CD4-positive, alpha-beta T cell (primary cell): ENCODE data around the gene CD4. TPM values are rescaled to one million over a fixed set of nuclear protein-coding genes. Genes with fewer than 3 reads are reported as not detected.

Source experiments
- ATAC-seq: fragments of 200-7000 bp; cut with Tn5 transposase; one replicate; pipeline ENCODE4 v1.10.0; 2022; ENCODE audit warnings: mild to moderate bottlenecking; ENCODE audit not compliant: poor library complexity
- CTCF ChIA-PET: fragments of 350-600 bp; sonication (Branson Sonifier 250); formaldehyde crosslinking; loops from one replicate; lab custom pipeline; 2021; ENCODE audit warnings: antibody characterized with exemption, inconsistent platforms; lab: Charles Lee
- POLR2A ChIA-PET: fragments of 350-600 bp; sonication (Branson Sonifier 250); formaldehyde crosslinking; loops from one replicate; lab custom pipeline; 2021; ENCODE audit warnings: antibody characterized with exemption, inconsistent platforms; lab: Charles Lee
- DNase-seq, 14 experiments: peaks; one replicate each; pipeline ENCODE4 v3.0.0-alpha.2; 2013 to 2020; ENCODE audit warnings: mixed read lengths in 2 of 14
- H3K27ac ChIP-seq, 2 donors: one replicate each; pipeline versions ENCODE4 v1.5.1 to v1.7.0; 2013; ENCODE audit warnings: low read length in 2 of 2, low read depth in 1 of 2, mild to moderate bottlenecking in 1 of 2
- H3K27me3 ChIP-seq, 2 experiments: 1 replicate in 1 of 2; 2 replicates in 1 of 2; pipeline versions ENCODE4 v1.6.1 to v1.7.0; 2013; ENCODE audit warnings: low read length in 2 of 2, control low read depth in 1 of 2, mild to moderate bottlenecking in 1 of 2, moderate library complexity in 1 of 2; ENCODE audit not compliant: insufficient read depth in 2 of 2, control insufficient read depth in 1 of 2
- H3K36me3 ChIP-seq: one replicate; pipeline ENCODE4 v1.6.1; 2013; ENCODE audit warnings: low read length, control low read depth; ENCODE audit not compliant: insufficient read depth
- H3K4me1 ChIP-seq: one replicate; pipeline ENCODE4 v1.6.1; 2013; ENCODE audit warnings: low read length, control low read depth; ENCODE audit not compliant: insufficient read depth
- H3K4me3 ChIP-seq: one replicate; pipeline ENCODE4 v1.5.1; 2013; ENCODE audit warnings: mild to moderate bottlenecking, low read length, moderate library complexity
- H3K9me3 ChIP-seq, 2 experiments: 1 replicate in 1 of 2; 2 replicates in 1 of 2; pipeline versions ENCODE4 v1.6.1 to v1.7.0; 2013; ENCODE audit warnings: low read length in 2 of 2, mild to moderate bottlenecking in 2 of 2, control low read depth in 1 of 2, moderate library complexity in 1 of 2; ENCODE audit not compliant: control insufficient read depth in 1 of 2, insufficient read depth in 1 of 2
- H3K27ac Mint-ChIP-seq: one replicate; pipeline ENCODE4 v1.8.0; 2020; ENCODE audit warnings: mixed read lengths
- H3K27me3 Mint-ChIP-seq: one replicate; pipeline ENCODE4 v1.8.0; 2021; ENCODE audit warnings: mixed read lengths
- H3K36me3 Mint-ChIP-seq: one replicate; pipeline ENCODE4 v1.8.0; 2021; ENCODE audit warnings: low read depth, mixed read lengths
- H3K4me1 Mint-ChIP-seq: one replicate; pipeline ENCODE4 v1.8.0; 2021; ENCODE audit warnings: low read depth, mixed read lengths
- H3K4me3 Mint-ChIP-seq: one replicate; pipeline ENCODE4 v1.8.0; 2020; ENCODE audit warnings: mild to moderate bottlenecking, mixed read lengths
- H3K9me3 Mint-ChIP-seq: one replicate; pipeline ENCODE4 v1.8.0; 2020; ENCODE audit warnings: mixed read lengths
- intact Hi-C, 2 experiments: fragments of 100-400 bp; cut with DNase I in 1 of 2; cut with micrococcal nuclease in 1 of 2; formaldehyde crosslinking; loops; one replicate each; pipeline versions ENCODE4 v1.15.1 to v1.9.0; 2023 to 2025; cut with DNase I, micrococcal nuclease
- total RNA-seq, 174 experiments: library from RNA in 2 of 174; stranded (reverse) in 2 of 174; gene quantifications; one replicate each; pipeline ENCODE4 v1.2.3 and lab custom pipeline; 2021 to 2026
- TF ChIP-seq, protein P1 (sequence below): fragments of 200-600 bp; IDR thresholded peaks from one replicate; pipeline ENCODE4 v1.8.0; 2022; ENCODE audit warnings: antibody characterized with exemption, mild to moderate bottlenecking

CD4 gene
- total RNA-seq, 2 experiments from 2014 or later: 134 to 136 TPM

DNA sequence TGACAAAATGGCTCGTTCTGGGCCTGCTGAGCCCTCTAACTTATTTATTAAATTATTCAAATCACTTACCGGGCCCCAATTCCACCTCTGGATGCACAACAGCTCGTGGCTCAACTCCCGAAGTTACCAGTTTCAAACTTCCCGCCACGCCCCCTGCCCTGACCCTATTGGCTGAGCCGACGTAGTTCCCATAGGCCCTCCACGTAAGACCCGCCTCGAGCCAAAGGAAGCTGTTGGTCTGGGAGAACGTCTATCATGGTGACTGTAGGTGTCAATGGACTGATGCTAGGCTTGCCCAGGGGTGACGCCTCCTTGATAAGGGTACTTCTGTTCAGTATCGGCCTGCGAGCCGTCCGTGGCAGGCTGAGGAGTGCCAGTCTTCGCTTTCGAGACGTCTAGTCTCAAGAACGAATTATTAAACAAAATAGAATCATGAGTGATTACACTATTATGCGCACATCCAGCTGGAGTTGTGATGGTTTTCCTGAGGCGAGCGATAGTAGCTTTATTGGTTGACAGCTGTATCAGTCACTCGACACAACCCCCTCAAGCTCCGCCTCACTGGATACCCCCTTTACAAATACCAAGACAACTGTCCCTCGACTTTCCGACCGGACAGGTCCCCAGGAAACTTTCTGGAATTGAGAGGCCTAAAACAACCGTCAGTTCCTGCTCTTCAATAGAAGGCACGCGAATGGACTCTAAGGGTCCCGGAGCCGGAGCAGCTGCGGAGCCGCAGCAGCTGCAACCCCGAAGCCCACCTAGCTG lies 62.0 kb downstream of the CD4 start, which contains the start of gene CDCA3:
Gene CDCA3 (minus strand): TSS at position 134 of the 768 bp plus-strand sequence. CDS start 334 bp downstream, outside the sequence.
- H3K4me1 Mint-ChIP-seq: peaks cover 29% of the 10 kb centered on the region
- H3K27me3 ChIP-seq: no peaks in the 10 kb centered on the region
- POLR2A ChIA-PET: interaction anchor here (0.6 to 6.6 kb wide), 34 partner anchors 9 to 381 kb away, joined by 3 to 106 read pairs (median 4); partner anchors contain the start of genes C12orf57, CD4, COPS7A and ENO2
- intact Hi-C loops: loop anchor here (2.0 to 5.0 kb wide), 6 partner anchors 41 to 189 kb away; partner anchors contain the start of genes EMG1 (in 2 of the 2), PHB2 (in 2 of the 2), CD4 (in 1 of the 2) and ING4 (in 1 of the 2)
- H3K4me3 ChIP-seq: peak within 1 kb of the TSS; percentile 73
- DNase-seq: peak; percentile 82 to 98 (median 89)
- H3K36me3 ChIP-seq: peaks cover 18% of the 10 kb centered on the region
- H3K4me3 Mint-ChIP-seq: peak within 1 kb of the TSS; percentile 91
- peak; percentile 42 for ATAC-seq
- CTCF ChIA-PET: interaction anchor here (1.0 to 5.1 kb wide), 10 partner anchors 16 to 167 kb away, joined by 3 to 46 read pairs (median 8); partner anchors contain the start of genes C12orf57, COPS7A, MLF2 and RNU7-1
- TF ChIP-seq, protein P1, sequence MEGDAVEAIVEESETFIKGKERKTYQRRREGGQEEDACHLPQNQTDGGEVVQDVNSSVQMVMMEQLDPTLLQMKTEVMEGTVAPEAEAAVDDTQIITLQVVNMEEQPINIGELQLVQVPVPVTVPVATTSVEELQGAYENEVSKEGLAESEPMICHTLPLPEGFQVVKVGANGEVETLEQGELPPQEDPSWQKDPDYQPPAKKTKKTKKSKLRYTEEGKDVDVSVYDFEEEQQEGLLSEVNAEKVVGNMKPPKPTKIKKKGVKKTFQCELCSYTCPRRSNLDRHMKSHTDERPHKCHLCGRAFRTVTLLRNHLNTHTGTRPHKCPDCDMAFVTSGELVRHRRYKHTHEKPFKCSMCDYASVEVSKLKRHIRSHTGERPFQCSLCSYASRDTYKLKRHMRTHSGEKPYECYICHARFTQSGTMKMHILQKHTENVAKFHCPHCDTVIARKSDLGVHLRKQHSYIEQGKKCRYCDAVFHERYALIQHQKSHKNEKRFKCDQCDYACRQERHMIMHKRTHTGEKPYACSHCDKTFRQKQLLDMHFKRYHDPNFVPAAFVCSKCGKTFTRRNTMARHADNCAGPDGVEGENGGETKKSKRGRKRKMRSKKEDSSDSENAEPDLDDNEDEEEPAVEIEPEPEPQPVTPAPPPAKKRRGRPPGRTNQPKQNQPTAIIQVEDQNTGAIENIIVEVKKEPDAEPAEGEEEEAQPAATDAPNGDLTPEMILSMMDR: no peak
- no peaks in the 10 kb centered on the region for H3K9me3 Mint-ChIP-seq
- H3K4me1 ChIP-seq: peaks cover 42% of the 10 kb centered on the region
- H3K27me3 Mint-ChIP-seq: no peaks in the 10 kb centered on the region
- peak within 1 kb of the TSS; percentile 87 for H3K27ac Mint-ChIP-seq
- peaks cover 29% of the 10 kb centered on the region for H3K36me3 Mint-ChIP-seq
- H3K9me3 ChIP-seq: no peaks in the 10 kb centered on the region
- H3K27ac ChIP-seq: peak within 1 kb of the TSS; percentile 89 to 95

DNA sequence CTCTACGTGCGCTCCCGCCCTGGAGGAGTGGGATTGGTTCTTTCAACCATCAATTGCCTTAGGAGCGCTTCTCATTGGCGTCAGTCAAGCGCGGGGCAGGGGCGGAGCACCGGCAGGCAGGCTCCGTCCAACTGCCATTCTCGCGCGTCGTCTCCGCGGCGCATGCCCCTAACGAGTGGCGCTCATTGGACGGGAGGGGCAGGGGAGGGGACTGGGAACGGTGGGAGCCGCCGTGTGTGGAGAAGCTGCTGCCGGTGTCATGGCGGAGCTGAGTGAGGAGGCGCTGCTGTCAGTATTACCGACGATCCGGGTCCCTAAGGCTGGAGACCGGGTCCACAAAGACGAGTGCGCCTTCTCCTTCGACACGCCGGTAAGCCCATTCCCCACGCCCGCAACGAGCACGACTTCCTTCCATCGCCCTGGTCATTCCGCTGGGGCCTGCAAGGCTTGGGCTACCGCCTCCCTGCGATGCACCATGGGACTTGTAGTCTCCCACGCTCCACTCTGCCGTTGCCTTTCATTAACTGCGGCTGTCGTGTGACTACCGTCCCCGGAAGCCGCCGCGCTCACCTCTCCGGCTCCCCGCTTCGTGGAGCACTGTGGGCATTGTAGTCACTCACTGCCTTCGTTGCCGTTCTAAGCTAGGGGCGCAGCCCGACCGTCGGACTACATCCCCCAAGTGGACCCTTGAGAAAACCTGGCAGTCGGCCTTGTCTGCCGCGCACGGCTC lies 62.8 kb downstream of the CD4 start, which contains the start of gene USP5:
Gene USP5 (plus strand): TSS at position 230 of the 730 bp plus-strand sequence. CDS start 30 bp downstream, at position 260.
- peak; percentile 77 for ATAC-seq
- H3K36me3 Mint-ChIP-seq: peaks cover 36% of the 10 kb centered on the region
- Histone ChIP-seq H3K36me3 (peaks cover 25% of the 10 kb centered on the region), H3K9me3 (no peaks in the 10 kb centered on the region), H3K27me3 (no peaks in the 10 kb centered on the region), H3K27ac (peak within 1 kb of the TSS; percentile 89 to 95), H3K4me3 (peak within 1 kb of the TSS; percentile 73), H3K4me1 (peaks cover 42% of the 10 kb centered on the region)
- peak within 1 kb of the TSS; percentile 87 for H3K27ac Mint-ChIP-seq
- TF ChIP-seq, protein P1: no peak
- intact Hi-C loops: loop anchor here (1.0 to 5.0 kb wide), 9 partner anchors 15 to 190 kb away; partner anchors contain the start of genes EMG1 (in 2 of the 2), PHB2 (in 2 of the 2), CD4 (in 1 of the 2) and ING4 (in 1 of the 2)
- POLR2A ChIA-PET: interaction anchor here (0.6 to 6.6 kb wide), 36 partner anchors 8 to 381 kb away, joined by 3 to 106 read pairs (median 4); partner anchors contain the start of genes C12orf57, CD4, COPS7A and ENO2
- no peaks in the 10 kb centered on the region for H3K9me3 Mint-ChIP-seq
- H3K4me1 Mint-ChIP-seq: peaks cover 29% of the 10 kb centered on the region
- no peaks in the 10 kb centered on the region for H3K27me3 Mint-ChIP-seq
- CTCF ChIA-PET: interaction anchor here (1.0 to 5.1 kb wide), 12 partner anchors 16 to 261 kb away, joined by 3 to 46 read pairs (median 6); partner anchors contain the start of genes C12orf57, COPS7A, MLF2 and RNU7-1
- peak within 1 kb of the TSS; percentile 91 for H3K4me3 Mint-ChIP-seq
- peak; percentile 94 to 100 (median 97) for DNase-seq
